ENCODE data around the gene ATF7IP2. TPM values are rescaled to one million over a fixed set of nuclear protein-coding genes. Genes with fewer than 3 reads are reported as not detected.

The ATF7IP2 gene
- total and polyA plus RNA-seq, 2 experiments from 2014 or later, result 1.1 to 1.3 TPM

- H3K9me3 ChIP-seq (ENCODE audit: low read depth), result no peaks in the 10 kb centered on the region
- in situ Hi-C loops (cut with MboI), result no loop called here
- no peaks in the 10 kb centered on the region for H3K27me3 ChIP-seq (replicated peaks; ENCODE audit: insufficient read depth)
- H3K4me3 ChIP-seq, result no peak overlapping the region
- no peak overlapping the region for H3K27ac ChIP-seq
- H4K20me1 ChIP-seq (ENCODE audit: insufficient read depth), result no peaks in the 10 kb centered on the region
- no peaks in the 10 kb centered on the region for H3K36me3 ChIP-seq (ENCODE audit: low read depth)
- no peak for DNase-seq
- no peaks in the 10 kb centered on the region for H3K9me2 ChIP-seq (ENCODE audit: insufficient read depth)
- 98% methylated on average over 7 of the region's 7 CpGs for WGBS, 2 experiments (ENCODE audit: low coverage in 1 of 2, low lambda C conversion rate in 2 of 2, missing lambda C conversion rate in 2 of 2)
- no peak overlapping the region for H2AFZ ChIP-seq
- no peak overlapping the region for H3K4me2 ChIP-seq (ENCODE audit: unreplicated experiment)
- H3K9ac ChIP-seq, result no peak overlapping the region
- no peak for TF ChIP-seq EZH2phosphoT487 (IDR thresholded peaks at IDR 0.05; ENCODE audit: insufficient read depth, low read depth)
- no peak for TF ChIP-seq EZH2 (IDR thresholded peaks at IDR 0.05; ENCODE audit: insufficient read depth, poor library complexity, severe bottlenecking)
- H3F3A ChIP-seq (ENCODE audit: insufficient read depth), result no peaks in the 10 kb centered on the region
- H3K79me2 ChIP-seq (ENCODE audit: insufficient read depth), result no peaks in the 10 kb centered on the region
- no peaks in the 10 kb centered on the region for H3K4me1 ChIP-seq (ENCODE audit: insufficient read depth)
These were observed 141.1 kb downstream of the ATF7IP2 start for GRCh38 chr16:10526962-10527361.

GRCh38 chr16:10528635-10529034 lies 142.8 kb downstream of the ATF7IP2 start:
- Histone ChIP-seq H3K36me3 (ENCODE audit: low read depth) (no peaks in the 10 kb centered on the region), H3K4me3 (no peak overlapping the region), H3K79me2 (ENCODE audit: insufficient read depth) (no peaks in the 10 kb centered on the region), H3K27ac (no peak overlapping the region), H3K9ac (no peak overlapping the region), H2AFZ (no peak overlapping the region), H4K20me1 (ENCODE audit: insufficient read depth) (no peaks in the 10 kb centered on the region), H3K4me2 (ENCODE audit: unreplicated experiment) (no peak overlapping the region), H3K9me2 (ENCODE audit: insufficient read depth) (no peaks in the 10 kb centered on the region), H3K4me1 (ENCODE audit: insufficient read depth) (peaks cover 4% of the 10 kb centered on the region; the same call in 1 of the 2 replicates), H3K27me3 (replicated peaks; ENCODE audit: insufficient read depth) (no peaks in the 10 kb centered on the region), H3K9me3 (ENCODE audit: low read depth) (no peaks in the 10 kb centered on the region), H3F3A (ENCODE audit: insufficient read depth) (no peaks in the 10 kb centered on the region)
- in situ Hi-C loops (cut with MboI), result no loop called here
- no peak for TF ChIP-seq EZH2phosphoT487 (IDR thresholded peaks at IDR 0.05; ENCODE audit: insufficient read depth, low read depth)
- no peak for TF ChIP-seq EZH2 (IDR thresholded peaks at IDR 0.05; ENCODE audit: insufficient read depth, poor library complexity, severe bottlenecking)
- no peak for DNase-seq
- WGBS, 2 experiments (ENCODE audit: low coverage in 1 of 2, low lambda C conversion rate in 2 of 2, missing lambda C conversion rate in 2 of 2), result 97 to 98% methylated on average over 8 of the region's 8 CpGs

- Histone ChIP-seq H3K9ac (no peak overlapping the region), H4K20me1 (ENCODE audit: insufficient read depth) (no peaks in the 10 kb centered on the region), H3F3A (ENCODE audit: insufficient read depth) (no peaks in the 10 kb centered on the region), H3K4me3 (no peak overlapping the region), H3K4me2 (ENCODE audit: unreplicated experiment) (no peak overlapping the region), H3K4me1 (ENCODE audit: insufficient read depth) (peaks cover 6% of the 10 kb centered on the region; the same call in 1 of the 2 replicates), H2AFZ (no peak overlapping the region), H3K9me3 (ENCODE audit: low read depth) (no peaks in the 10 kb centered on the region), H3K79me2 (ENCODE audit: insufficient read depth) (no peaks in the 10 kb centered on the region), H3K9me2 (ENCODE audit: insufficient read depth) (no peaks in the 10 kb centered on the region), H3K36me3 (ENCODE audit: low read depth) (no peaks in the 10 kb centered on the region), H3K27ac (no peak overlapping the region), H3K27me3 (replicated peaks; ENCODE audit: insufficient read depth) (no peaks in the 10 kb centered on the region)
- no peak for TF ChIP-seq EZH2phosphoT487 (IDR thresholded peaks at IDR 0.05; ENCODE audit: insufficient read depth, low read depth)
- TF ChIP-seq EZH2 (IDR thresholded peaks at IDR 0.05; ENCODE audit: insufficient read depth, poor library complexity, severe bottlenecking), result no peak
- in situ Hi-C loops (cut with MboI), result no loop called here
- 94 to 100% methylated on average over 1 of the region's 1 CpG for WGBS, 2 experiments (ENCODE audit: low coverage in 1 of 2, low lambda C conversion rate in 2 of 2, missing lambda C conversion rate in 2 of 2)
- no peak for DNase-seq
These were observed 144.2 kb downstream of the ATF7IP2 start for GRCh38 chr16:10529895-10530669.

- no peaks in the 10 kb centered on the region for H4K20me1 ChIP-seq (ENCODE audit: insufficient read depth)
- no peaks in the 10 kb centered on the region for H3K36me3 ChIP-seq (ENCODE audit: low read depth)
These were observed 144.8 kb downstream of the ATF7IP2 start for GRCh38 chr16:10530685-10531084.

More at GRCh38 chr16:10530685-10531084, 144.8 kb downstream of the ATF7IP2 start:
- Histone ChIP-seq H3K9me2 (ENCODE audit: insufficient read depth) (no peaks in the 10 kb centered on the region), H3K4me1 (ENCODE audit: insufficient read depth) (peaks cover 6% of the 10 kb centered on the region; the same call in 1 of the 2 replicates), H2AFZ (no peak overlapping the region), H3F3A (ENCODE audit: insufficient read depth) (no peaks in the 10 kb centered on the region), H3K79me2 (ENCODE audit: insufficient read depth) (no peaks in the 10 kb centered on the region), H3K27ac (no peak overlapping the region), H3K4me2 (ENCODE audit: unreplicated experiment) (no peak overlapping the region), H3K27me3 (replicated peaks; ENCODE audit: insufficient read depth) (no peaks in the 10 kb centered on the region), H3K9ac (no peak overlapping the region), H3K9me3 (ENCODE audit: low read depth) (no peaks in the 10 kb centered on the region), H3K4me3 (no peak overlapping the region)
- no peak for DNase-seq
- in situ Hi-C loops (cut with MboI), result no loop called here
- WGBS, 2 experiments (ENCODE audit: low coverage in 1 of 2, low lambda C conversion rate in 2 of 2, missing lambda C conversion rate in 2 of 2), result 94 to 95% methylated on average over 14 of the region's 14 CpGs
- TF ChIP-seq EZH2 (IDR thresholded peaks at IDR 0.05; ENCODE audit: insufficient read depth, poor library complexity, severe bottlenecking) (no peak), EZH2phosphoT487 (IDR thresholded peaks at IDR 0.05; ENCODE audit: insufficient read depth, low read depth) (no peak)

All from GM23248 (cell line).